Tongue (tissue), 2 donors: ENCODE data around the gene C20orf144. TPM values are rescaled to one million over a fixed set of nuclear protein-coding genes. Genes with fewer than 3 reads are reported as not detected.
"Not testable (repeated sequence)": the region's sequence is repeated elsewhere in the genome, so short reads cannot be mapped to it uniquely, and the experiment has no call there.

Experiments
- DNase-seq: peaks from one replicate; pipeline ENCODE4 v3.0.0-alpha.2; 2015
- total RNA-seq: library from RNA; depleted of rRNA; stranded (reverse); fragments of >200 nt; gene quantifications from one replicate; pipeline ENCODE4 v1.2.3, GENCODE V29; 2014

The C20orf144 gene
- not detected for total RNA-seq

DNA sequence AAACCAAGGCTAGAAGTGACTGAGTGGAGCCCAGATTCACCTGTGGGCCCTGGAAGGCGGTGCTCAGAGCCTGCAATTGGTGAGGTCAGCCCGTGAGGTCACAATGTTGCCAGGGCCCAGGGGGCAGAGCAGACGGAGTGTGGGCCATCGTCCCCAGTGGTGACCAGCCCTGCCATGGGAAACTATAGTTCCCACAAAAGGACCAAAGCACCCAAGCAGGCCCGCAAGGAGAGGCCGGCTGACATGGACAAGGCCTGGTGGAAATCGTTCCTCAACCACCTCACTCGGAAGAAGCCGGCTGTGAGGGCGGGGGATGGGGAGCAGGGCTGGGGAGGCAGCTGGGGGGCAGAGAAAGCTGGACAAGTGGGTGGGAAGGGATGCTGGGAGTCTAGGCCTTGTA is at the start of gene C20orf144:
Gene C20orf144, plus strand, starts transcription at position 156 of the 400 bp plus-strand sequence. Its CDS starts 19 bp downstream, at position 175.
- no peak for DNase-seq

DNA sequence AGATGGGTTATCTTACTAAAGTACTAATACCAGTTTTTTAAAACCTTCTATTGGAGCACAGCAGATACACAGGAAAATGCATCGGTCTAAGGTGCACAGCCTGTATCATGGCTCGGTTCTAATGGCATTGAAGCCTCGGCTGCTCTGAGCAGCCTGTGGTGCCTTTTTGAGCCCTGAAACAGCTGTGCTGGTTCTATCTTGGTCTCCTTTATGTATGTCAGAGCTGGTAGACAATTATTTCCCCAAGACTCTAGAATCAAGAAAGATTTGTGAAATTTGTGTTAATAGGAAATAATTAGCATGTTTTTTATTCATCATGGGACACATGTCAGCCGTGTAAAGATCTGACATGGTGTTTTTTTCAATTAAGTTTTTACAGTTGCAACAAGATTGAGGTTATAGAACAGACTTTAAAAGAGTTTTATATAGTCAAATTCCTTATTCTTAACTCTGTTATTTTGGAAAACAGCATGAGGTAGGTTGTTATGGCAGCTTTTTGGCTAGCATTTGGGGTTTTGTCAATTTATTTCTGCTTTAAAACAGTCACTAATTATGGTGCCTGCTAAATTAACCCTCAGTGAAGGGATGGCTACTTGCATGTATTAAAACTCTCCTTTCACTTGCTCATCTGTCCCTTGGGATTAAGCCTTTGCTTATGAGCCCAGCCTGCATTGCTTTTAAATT is 40.3 kb upstream of the C20orf144 start:
- DNase-seq = peak; percentile 19

- no peak for DNase-seq
These were observed 39.3 kb upstream of the C20orf144 start for GRCh38 chr20:33622705-33623365.

- DNase-seq = no peak
These were observed 37.7 kb upstream of the C20orf144 start for GRCh38 chr20:33624399-33624798.

GRCh38 chr20:33626190-33626589 is 35.9 kb upstream of the C20orf144 start:
- no peak for DNase-seq

DNA sequence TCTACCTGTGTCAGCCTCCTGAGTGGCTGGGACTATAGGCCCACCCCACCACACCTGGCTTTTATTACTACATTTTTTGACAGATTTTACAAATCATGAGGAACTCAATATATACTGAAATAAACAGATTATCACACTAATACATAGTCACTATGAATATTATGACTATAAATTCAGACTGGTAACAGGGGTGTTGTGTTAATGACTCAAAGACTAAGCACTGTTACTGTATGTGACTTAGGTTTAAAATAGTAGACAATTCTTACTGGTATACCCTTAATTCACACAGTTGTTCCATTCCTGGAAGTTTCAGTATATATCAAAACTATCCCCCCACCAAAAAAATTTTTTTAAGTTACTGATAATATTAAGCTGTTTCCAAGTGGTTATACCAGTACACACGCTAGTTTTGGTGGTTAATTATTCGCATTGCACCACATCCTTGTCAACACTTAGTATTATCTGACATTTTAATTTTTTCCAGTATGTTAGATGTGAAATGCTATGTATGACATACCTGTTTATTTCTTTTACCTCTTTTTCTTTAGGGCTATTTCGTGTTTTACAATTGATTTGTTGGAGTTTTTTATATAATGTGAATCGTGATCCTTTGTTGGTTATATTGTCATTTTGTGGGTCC is 34.4 kb upstream of the C20orf144 start:
- DNase-seq = no peak

DNA sequence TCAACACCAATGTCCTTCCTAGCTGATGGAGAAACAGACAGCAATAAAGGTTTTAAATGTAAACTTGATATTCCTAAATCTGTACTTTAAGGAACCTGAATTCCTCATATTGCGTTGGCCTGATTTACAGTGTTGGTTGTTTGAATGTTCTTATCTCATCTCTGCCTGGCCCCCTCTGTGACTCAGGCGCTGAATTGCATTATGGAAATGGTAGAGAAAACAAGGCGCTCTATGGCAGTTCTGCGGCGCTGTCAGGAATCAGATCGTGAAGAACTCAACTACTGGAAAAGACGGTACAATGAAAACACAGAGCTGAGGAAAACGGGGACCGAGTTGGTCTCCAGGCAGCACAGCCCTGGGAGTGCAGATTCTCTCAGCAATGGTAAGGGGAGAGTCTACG is 32.6 kb upstream of the C20orf144 start:
- DNase-seq = no peak

GRCh38 chr20:33629979-33630378 is 32.1 kb upstream of the C20orf144 start:
- no peak for DNase-seq

- no peak for DNase-seq
These were observed 31.6 kb upstream of the C20orf144 start for GRCh38 chr20:33630507-33630906.

GRCh38 chr20:33631910-33632309 is 30.2 kb upstream of the C20orf144 start:
- DNase-seq = not testable (repeated sequence)

GRCh38 chr20:33635341-33635740 is 26.8 kb upstream of the C20orf144 start:
- no peak for DNase-seq

DNA sequence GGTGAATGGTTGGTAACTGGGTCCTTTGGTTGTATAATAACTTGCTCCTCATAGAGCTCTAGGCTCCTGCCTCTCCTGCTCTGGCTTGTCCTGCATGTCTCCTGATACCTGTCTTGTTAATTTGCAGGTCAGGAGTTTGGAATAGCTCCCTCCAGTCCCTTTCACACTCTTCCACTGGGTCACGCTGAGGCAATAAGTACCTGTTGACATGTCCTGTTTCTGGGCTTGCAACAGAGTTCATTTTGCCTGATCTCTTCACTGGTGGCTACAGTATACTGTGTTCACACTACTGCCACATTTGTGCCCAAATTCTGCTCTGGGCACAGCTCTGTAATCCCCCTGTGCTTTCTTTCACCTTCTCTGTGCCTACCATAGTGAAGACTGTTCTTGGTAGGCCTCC is 25.4 kb upstream of the C20orf144 start:
- DNase-seq = no peak

DNA sequence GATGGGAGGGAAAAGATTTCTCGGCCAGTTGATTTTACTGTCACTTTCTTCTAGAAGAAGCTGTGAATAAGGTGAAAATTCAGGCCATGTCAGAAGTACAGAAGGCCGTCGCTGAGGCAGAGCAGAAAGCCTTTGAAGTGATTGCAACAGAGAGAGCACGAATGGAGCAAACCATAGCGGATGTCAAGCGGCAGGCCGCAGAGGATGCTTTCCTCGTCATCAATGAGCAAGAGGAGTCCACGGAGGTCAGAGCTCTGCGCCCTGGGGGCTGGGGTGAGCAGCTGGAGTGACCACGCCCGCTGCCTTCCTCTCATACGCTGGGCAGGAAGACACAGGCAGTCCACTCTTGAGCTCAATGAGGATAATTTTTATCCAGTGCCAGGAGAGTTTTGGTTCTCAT is 21.8 kb upstream of the C20orf144 start:
- DNase-seq = no peak

DNA sequence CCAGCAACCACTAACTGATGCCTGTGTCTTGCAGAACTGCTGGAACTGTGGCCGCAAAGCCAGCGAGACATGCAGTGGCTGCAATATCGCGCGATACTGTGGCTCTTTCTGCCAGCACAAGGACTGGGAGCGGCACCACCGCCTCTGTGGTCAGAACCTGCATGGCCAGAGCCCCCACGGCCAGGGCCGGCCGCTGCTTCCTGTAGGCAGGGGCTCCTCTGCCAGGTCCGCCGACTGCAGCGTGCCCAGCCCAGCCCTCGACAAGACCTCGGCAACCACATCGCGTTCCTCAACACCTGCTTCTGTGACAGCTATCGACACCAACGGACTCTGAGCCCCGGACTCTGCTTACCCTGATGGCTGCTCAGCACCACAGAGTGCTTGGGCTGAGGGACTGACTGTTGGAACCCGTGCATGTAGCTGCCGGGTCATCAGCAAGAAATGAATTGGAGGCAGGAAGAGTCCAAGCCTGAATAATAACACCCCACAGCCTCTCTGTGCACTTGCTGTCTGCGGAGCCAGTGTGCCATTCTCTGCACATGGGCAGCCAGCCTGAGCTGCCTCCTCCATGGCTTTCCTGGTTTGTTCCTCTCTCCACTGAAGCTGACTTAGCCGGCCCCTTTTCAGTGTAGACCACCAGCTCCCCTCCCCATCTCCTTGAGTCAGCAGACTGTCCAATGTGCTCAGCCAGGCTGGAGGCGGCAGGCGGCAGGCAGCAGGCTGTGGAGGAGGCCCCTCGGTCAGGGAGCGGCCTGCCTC is 17.6 kb upstream of the C20orf144 start:
- no peak for DNase-seq

DNA sequence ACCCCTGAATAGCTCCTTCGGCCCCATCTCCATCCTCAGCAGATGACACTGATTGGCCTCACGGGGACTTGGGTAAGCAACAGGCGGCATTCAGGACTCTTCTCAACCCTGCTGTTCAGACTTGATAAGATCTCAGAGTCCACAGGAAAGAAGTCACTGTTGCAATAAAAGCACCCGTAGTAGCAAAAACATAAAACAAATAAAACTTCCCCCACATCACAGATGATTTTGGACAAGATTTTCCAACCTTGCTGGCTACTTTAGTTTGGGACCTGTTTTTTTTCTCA is 17.1 kb upstream of the C20orf144 start:
- DNase-seq = no peak

DNA sequence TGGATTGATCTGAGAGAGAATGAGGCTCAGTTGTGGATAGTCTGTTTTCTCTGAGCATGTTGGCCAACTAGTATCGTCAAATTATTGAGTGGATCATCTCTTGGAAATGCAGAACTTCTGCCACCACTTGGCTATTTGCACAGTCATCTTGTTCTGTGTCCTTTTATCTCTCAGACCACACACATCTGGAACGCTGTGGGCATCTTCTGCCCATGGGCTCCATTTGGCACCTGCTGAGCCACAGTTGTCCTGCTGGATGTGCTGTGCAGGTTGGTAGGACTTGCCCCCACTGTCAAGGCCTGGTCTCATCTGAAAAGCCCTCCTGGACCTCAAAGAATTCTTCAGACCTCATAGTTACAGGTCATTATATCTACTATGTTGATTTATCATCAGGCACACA is 16.7 kb upstream of the C20orf144 start:
- DNase-seq = no peak

- no peak for DNase-seq
These were observed 15.9 kb upstream of the C20orf144 start for GRCh38 chr20:33646191-33646590.

DNA sequence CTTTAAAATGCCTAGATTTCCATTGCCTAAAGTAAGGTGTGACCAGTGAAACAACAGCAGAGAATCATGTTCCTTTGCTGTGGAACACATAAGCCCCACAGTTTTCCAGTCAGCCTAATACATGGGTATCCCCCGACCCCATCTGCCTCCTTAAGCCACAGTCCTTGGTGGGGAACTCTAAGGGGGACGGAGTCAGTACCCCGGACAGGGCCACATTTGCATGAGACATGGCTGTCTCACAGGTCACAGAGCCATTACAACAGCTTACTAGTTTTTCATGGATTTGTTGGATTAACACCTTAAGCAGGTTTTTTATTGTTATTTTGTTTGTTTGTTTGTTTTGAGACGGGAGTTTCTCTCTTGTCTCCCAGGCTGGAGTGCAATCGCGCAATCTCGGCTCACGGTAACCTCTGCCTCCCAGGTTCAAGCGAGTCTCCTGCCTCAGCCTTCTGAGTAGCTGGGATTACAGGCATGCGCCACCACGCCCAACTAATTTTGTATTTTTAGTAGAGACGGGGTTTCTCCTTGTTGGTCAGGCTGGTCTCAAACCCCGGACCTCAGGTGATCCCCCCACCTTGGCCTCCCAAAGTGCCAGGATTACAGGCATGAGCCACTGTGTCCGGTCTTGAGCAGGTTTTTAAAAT is 15.0 kb upstream of the C20orf144 start:
- not testable (repeated sequence) for DNase-seq

GRCh38 chr20:33647603-33648395 is 14.3 kb upstream of the C20orf144 start:
- no peak for DNase-seq

DNA sequence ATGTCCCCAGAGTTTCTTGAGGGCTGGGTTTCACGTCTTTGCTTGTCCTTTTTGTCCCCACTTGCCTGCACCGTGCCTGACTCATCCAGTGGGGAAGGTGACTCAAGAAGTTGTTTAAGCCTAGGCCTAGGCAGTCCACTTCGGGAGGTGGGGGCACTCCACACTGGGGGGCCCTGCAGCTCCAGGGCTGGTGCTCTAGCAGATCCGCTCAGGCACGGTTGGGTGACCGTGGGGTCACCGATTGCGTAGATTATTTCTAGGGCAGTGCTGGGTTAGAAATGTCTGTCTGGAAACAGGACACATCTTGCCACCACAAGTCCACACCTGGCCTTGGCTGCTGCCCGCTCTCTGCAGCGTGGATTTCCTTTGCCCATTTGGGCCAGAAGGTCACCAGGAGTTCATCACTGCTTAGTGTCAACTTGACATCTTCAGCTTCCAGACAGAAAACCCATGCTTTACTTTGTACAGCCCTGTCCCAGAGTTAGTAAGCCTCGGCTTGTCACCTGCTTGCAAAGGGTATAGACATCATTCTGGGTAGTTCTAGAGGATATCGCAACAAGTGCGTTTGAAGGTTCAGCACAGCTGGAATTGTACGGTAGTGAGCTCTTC is 13.6 kb upstream of the C20orf144 start:
- no peak for DNase-seq

DNA sequence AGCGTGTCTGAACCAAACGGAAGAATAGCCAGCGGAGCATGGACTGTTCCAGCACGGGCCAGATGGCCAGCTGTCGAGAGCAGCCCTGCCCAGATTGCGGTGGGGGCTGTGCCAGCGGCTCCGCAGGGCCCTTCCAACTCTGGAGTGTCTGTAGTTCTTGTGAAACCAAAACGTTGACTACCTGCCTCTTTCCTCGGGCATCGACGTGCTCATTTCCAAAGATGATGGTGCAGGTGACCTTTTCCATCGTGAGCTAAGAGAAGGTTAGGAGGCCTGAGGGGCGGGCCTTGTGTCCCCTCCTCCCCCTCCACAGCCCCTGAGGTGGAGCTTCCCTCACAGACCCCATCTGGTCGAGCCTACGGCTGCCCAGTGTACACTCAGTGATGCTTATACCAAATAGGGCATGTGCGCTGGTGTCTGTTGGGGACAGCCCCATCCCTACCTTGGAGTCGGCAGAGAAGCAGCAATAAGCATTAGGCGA is 12.9 kb upstream of the C20orf144 start:
- DNase-seq = peak; percentile 86
